Testis (tissue), 2 donors: Measurements from ENCODE around the gene CCNL1.

Experiments
- CTCF ChIP-seq, 3 experiments: fragments of 450-650 bp in 2 of 3; fragments of 200-600 bp in 1 of 3; sonication (generic) in 1 of 3; IDR thresholded peaks; one replicate each; pipeline ENCODE4 v1.5.1; 2016 to 2019; ENCODE audit warnings: antibody characterized with exemption in 3 of 3, mild to moderate bottlenecking in 2 of 3, moderate library complexity in 1 of 3
- POLR2A ChIP-seq: fragments of 450-650 bp; IDR thresholded peaks from one replicate; pipeline ENCODE4 v1.6.1; 2017; ENCODE audit warnings: antibody characterized with exemption, mild to moderate bottlenecking, moderate library complexity

DNA sequence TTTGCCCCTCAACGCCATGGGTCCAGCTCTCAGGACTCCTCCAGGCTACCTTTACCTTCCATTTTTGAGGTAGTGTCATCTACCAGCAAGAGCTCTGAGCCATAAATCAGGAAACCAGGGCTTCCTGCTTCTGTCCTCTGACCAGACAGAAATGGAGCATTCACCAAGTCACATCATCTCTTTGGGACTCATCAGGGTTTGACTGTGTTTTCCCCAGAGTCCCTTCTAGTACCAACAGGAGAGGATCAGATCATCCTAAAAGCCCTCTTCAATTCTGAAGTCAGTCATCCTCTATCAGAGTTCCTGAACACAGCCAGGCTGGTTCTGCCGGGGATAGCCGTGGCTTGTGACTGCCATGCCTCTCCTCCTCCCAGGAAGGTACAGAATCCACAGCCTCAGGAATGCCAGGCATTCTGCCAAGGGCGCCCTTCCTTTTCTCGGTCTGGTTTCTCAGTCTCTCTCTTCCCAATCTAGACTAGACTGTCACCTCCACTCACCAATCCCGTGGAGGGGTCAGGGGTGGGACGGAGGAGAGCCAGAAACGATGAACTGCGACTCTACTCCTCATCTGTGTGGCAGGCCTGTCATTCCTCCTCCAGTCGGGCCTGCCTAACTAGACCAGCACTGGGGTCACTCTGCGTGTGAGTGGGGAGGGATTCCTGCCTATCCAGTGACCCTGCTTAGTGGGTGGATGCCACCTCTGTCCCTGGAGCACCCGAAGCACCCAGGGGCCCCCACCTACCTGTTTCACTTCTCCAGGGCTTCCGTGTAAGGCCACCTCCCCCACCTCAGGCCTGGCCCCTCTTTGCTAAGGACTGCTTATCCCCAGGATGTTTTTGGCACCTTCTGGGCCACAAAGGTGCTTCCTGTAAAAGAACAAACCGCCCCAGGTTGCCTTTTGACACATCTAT is 30.9 kb downstream of the CCNL1 start:
- TF ChIP-seq CTCF (IDR thresholded peaks at IDR 0.05) = no peak
- no peak for TF ChIP-seq POLR2A
